Inferior parietal cortex (tissue), 1 donor: ENCODE results near the gene P2RY8.
"Not testable (repeated sequence)": the region's sequence is repeated elsewhere in the genome, so short reads cannot be mapped to it uniquely, and the experiment has no call there.

ENCODE experiments used
- DNase-seq: peaks from one replicate; pipeline ENCODE4 v3.0.0-alpha.2; 2016; ENCODE audit errors: extremely low spot score

Gene P2RY8

GRCh38 chrX:1537031-1537715, at the start of gene P2RY8:
Gene P2RY8, minus strand, starts transcription at chrX:1537185. Its CDS starts 70,627 bp downstream, at chrX:1466558.
- no peak for DNase-seq

- no peak for DNase-seq
These were observed 47.4 kb upstream of the P2RY8 start for GRCh38 chrX:1584237-1585011.

- no peak for DNase-seq
These were observed 45.9 kb upstream of the P2RY8 start for GRCh38 chrX:1582686-1583437.

- no peak for DNase-seq
These were observed 44.1 kb upstream of the P2RY8 start for GRCh38 chrX:1581132-1581531.

GRCh38 chrX:1578511-1579173, 41.7 kb upstream of the P2RY8 start:
- DNase-seq, result no peak

GRCh38 chrX:1577845-1578244, 40.9 kb upstream of the P2RY8 start:
- no peak for DNase-seq

- DNase-seq, result no peak
These were observed 39.4 kb upstream of the P2RY8 start for GRCh38 chrX:1576201-1576992.

- not testable (repeated sequence) for DNase-seq
These were observed 37.2 kb upstream of the P2RY8 start for GRCh38 chrX:1574181-1574580.

GRCh38 chrX:1564750-1565683, 28.0 kb upstream of the P2RY8 start:
- no peak for DNase-seq

- not testable (repeated sequence) for DNase-seq
These were observed 27.1 kb upstream of the P2RY8 start for GRCh38 chrX:1564077-1564476.

- no peak for DNase-seq
These were observed 24.2 kb upstream of the P2RY8 start for GRCh38 chrX:1561164-1561563.

- DNase-seq, result no peak
These were observed 21.9 kb upstream of the P2RY8 start for GRCh38 chrX:1558761-1559468.

GRCh38 chrX:1557442-1557841, 20.5 kb upstream of the P2RY8 start:
- not testable (repeated sequence) for DNase-seq

- no peak for DNase-seq
These were observed 18.4 kb upstream of the P2RY8 start for GRCh38 chrX:1555370-1555769.

- DNase-seq, result no peak
These were observed 17.7 kb upstream of the P2RY8 start for GRCh38 chrX:1554469-1555210.

GRCh38 chrX:1551959-1552546, 15.1 kb upstream of the P2RY8 start:
- no peak for DNase-seq

- no peak for DNase-seq
These were observed 9.8 kb upstream of the P2RY8 start for GRCh38 chrX:1546691-1547251.
